ENCODE results near the gene TMEM156.

DNA sequence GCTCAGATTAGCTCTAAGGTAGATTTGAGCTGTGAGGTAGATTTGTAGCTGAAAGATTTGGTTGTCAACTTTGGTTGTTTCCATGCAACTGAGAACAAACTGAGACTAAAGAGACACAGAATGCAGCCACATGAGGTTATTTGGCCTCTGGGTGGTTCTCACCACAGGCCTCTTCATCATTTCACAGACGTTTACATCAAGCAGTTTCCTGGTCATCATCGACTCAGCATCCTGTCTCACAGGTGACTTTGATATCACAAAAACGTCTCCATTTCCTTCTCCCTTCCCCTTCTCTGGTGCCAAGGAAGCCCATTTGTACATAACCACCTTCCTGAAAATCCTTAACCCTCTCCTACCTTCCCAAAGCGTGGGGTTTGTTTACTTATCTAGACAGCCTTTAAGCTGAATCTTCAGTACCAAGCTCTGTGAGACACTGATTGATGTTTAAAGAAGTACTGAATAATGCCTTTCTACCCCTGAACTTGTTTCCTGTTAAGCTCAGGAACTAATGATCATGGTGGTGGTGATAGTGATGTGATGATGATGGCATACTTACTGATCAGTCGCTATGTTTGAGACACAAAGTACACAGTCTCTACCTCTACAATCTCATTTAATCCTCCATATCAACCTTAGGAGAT is 82.7 kb downstream of the TMEM156 start:
- TF ChIP-seq, protein P1, sequence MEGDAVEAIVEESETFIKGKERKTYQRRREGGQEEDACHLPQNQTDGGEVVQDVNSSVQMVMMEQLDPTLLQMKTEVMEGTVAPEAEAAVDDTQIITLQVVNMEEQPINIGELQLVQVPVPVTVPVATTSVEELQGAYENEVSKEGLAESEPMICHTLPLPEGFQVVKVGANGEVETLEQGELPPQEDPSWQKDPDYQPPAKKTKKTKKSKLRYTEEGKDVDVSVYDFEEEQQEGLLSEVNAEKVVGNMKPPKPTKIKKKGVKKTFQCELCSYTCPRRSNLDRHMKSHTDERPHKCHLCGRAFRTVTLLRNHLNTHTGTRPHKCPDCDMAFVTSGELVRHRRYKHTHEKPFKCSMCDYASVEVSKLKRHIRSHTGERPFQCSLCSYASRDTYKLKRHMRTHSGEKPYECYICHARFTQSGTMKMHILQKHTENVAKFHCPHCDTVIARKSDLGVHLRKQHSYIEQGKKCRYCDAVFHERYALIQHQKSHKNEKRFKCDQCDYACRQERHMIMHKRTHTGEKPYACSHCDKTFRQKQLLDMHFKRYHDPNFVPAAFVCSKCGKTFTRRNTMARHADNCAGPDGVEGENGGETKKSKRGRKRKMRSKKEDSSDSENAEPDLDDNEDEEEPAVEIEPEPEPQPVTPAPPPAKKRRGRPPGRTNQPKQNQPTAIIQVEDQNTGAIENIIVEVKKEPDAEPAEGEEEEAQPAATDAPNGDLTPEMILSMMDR (IDR thresholded peaks at IDR 0.05), result no peak
- TF ChIP-seq POLR2A (IDR thresholded peaks at IDR 0.05), result no peak

Data from Peyer's patch (tissue), 4 donors.